Right renal pelvis (tissue), 4 donors: ENCODE measurements around the gene SMAD6. TPM values are rescaled to one million over a fixed set of nuclear protein-coding genes. Genes with fewer than 3 reads are reported as not detected.

Source experiments
- DNase-seq, 4 donors: peaks; one replicate each; pipeline ENCODE4 v3.0.0-alpha.2; 2013; ENCODE audit warnings: low read depth in 4 of 4, low spot score in 3 of 4, missing footprints in 1 of 4
- polyA plus RNA-seq, 4 donors: library from polyadenylated mRNA; unstranded; fragments of 120-200 nt; gene quantifications; one replicate each; pipeline ENCODE4 v1.2.1, GENCODE V29; 2013; ENCODE audit not compliant: insufficient read length in 4 of 4

Gene SMAD6
- polyA plus RNA-seq: 10 to 100 TPM; 27.9 to 45.7 (median 31.4) TPM

- peak; percentile 90 to 98 (median 96) for DNase-seq
These were observed at the start of gene SMAD6 for GRCh38 chr15:66702035-66702786. Gene SMAD6 (plus strand): TSS chr15:66702236. CDS start chr15:66703259, 1,023 bp downstream.

DNA sequence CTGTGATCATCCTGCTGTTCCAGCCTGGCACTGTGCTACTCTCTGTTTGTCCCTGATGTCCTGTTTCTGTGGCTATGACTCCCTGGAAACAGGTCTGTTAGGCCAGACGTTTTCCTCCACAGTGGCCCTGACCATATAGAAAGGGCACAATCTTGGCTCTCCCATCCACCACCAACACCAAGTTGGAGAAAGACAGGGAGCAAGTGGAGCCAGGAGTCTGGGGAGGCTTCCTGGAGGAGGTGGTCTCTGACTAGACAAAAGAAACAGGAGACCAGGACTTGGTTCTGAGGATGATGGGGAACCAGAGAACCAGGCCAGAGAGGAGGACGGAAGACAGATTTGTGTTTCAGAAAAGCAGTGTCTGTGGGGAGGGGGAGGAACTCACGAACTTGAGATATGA is 49.2 kb upstream of the SMAD6 start:
- no peak for DNase-seq

GRCh38 chr15:66653398-66653797 is 48.6 kb upstream of the SMAD6 start:
- DNase-seq: no peak

GRCh38 chr15:66653852-66654251 is 48.2 kb upstream of the SMAD6 start:
- DNase-seq: no peak

DNA sequence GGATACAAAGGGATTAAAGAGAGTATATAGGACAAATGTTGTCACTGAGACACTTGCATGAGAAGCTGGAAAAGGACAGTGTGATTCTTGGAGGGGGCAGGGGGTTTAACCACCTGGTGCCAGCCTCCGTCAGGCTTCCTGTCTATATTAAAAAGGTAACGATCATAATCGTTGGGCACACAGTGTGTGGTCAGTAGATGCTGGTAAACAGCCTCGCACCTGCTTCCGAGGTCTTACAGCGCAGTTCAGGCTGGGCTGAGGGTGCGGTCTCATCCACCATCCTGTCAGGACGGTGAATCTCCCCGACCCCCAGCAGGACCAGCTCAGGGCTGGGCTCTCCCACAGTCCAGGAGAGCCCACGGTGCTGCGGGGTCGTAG is 47.7 kb upstream of the SMAD6 start:
- no peak for DNase-seq

DNA sequence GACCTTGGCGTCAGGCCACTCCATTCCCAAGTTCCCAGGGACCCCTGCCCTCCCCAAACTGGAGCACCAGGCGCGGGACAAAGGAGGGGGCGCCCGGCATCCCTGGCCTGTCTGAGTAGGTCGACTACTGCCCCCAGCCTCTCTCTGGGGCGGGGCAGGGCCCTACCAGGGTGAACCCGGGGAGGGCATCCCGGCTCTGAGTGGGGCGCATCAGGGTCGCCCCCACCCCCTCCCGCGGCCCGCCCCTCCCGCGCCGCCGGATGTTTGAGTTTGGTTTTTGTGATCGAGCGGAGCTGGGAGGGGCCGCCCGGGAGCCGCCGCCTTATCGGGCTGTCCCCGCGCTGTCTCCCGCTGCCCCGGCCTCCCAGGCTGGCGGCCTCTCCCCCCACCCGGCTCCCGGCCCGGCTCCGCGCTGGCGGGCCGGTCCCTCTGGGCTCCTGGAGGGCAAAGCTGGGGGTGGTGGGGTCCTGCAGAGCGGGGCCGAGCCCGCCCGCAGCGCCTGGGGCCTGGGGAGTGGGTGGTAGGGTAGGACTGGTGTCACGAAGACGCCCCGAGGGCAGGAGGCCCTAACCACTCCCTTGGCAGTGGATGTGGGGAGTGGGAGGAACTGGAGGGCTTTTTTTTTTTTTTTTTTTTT is 47.2 kb upstream of the SMAD6 start:
- DNase-seq: no peak

- no peak for DNase-seq
These were observed 46.5 kb upstream of the SMAD6 start for GRCh38 chr15:66655511-66655910.

DNA sequence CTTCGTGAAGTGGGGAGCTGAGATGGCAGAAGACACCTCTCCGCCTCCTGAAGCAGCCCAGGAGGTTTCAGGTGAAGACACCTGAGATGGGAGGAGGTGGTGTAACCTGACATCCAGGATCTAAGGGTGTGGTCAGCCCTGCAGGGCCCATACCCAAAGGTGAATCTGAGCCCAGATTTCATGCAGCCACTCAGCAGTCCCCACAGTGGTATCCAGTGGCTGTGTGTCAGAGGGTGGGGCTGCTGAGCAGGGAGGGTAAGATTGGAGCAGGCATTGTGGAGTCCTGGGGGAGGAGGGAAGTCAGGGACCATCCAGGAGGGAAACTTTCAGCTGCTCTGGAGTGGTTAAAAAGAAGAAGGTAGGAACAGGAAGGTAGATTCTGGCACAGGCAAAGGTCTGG is 46.0 kb upstream of the SMAD6 start:
- no peak for DNase-seq

DNA sequence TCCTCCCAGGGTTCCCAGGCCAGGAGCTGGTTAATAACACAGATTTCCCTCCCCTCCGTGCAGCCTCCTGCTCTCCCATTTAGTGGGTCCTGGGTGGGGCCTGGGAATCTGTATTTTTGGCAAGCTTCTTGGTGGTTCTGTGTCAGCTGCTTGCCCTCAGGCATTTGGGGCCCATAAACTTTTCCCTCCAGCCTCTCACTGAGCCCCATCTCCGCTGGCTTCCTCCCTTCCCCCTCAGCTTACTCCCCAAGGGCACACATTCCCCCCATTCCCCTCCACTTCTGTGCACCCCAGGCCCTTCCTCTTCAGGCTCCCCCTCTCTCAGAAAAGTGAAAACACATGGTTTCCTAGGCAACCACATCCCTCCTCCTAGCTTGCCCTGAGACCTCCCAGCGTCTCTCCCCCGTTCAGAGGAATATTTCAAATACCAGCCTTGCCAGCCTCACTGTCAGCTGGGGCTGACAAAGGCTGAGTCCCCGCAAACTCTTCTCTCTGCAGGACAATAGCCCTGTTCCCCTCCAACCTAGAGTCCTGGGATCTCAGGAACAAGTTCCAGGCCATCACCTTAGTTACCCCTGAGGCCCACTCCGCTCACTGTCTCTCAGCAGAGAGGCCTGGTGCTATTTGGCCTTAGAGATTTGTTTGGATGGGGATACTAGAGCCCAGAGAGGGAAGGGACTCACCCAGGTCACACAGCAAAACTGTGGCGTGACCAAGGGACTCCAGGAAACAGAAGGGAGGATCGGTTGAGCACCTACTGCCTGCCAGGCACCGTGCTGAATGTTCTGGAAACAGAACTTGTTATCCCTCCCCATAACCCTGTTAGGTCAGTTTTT is 44.6 kb upstream of the SMAD6 start:
- DNase-seq: peak in 2 of 4 donors; percentile 52 to 55

DNA sequence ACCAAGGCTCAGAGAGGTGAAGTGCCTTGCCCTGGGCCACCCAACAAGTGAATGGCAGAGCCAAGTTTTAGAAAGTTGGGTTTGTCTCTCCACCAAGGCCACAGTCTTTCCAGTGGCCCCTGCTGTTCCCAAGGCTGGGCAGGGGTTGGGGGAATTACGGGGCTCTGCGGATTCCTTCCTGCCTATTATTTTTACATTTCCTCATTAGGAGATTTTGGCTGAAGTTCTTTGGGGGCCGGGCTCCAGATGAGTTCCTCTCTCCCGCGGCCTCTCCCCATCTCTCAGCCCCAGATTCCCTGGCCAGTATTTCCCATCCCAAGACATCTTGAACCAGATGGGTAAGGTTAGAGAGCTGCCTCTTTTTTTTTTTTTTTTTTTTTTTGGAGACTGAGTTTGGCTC is 44.0 kb upstream of the SMAD6 start:
- DNase-seq: no peak

GRCh38 chr15:66658855-66659254 is 43.2 kb upstream of the SMAD6 start:
- DNase-seq: no peak

DNA sequence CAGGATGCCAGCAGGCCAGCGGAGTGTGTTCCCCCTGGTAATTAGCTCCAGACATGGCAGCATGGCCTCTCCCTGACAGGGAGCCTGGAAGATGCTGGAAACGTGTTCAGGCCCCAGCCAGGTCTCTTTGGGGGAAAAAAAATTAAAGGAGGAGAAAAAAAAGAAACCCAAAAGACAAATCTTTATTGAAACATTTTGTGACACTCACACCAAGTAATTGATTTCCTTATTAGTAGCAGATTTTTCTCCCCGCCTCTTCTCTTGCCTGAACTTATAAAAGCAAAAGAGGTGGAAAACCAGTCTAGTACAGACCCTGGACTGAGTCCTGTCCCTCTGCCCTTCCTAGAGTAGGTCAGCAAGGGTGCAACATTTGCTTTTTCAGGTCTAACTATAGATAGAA is 42.7 kb upstream of the SMAD6 start:
- DNase-seq: no peak

DNA sequence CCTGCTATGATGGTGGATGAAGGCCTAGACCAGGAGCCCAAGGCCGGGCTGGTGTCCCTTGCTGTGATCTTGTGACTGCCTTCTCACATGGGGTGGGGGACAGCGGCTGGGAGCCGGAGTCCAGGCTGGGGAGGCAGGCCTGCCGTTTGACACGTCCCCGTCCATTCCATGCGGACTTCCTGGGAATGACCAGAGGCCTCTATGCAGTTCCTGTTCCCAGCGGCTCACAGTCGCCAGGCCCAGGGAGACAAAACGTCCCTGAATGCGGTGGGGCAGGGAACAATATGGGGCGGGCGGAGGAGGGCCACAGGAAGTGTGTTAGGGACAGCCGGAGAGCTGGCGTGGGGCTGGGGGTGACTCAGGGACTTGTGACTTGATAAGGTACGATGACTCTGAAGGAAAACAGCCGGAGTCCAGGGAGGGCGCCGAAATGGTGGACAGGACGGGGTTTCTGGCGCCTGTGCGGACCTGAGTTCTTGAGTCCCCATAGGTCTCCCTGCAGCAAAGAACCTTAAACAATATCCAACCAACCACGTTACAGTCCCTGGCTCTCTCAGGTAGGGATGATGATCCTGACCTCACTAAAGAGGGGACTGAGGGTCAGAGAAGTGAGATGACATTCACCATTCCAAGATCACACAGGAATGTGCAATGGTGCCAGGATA is 40.5 kb upstream of the SMAD6 start:
- DNase-seq: no peak

DNA sequence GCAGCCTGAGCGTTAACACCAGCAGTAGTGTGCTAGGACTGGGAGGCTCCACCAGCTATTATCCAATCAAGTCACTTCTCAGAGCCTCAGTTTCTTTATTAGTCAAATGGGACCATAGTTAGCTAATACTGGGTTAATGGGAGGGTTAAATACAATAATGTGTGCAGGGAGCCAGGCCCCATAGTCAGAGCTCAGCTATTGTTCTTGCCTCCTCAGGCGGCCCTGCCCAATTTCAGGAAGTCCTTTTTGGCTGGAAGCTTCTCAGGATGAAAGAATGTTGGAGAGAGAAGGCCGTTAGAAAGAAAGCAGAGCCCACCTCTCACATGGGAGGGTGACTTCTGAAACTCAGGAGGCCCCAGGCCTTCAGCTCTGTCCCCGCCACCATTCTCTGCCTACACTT is 39.5 kb upstream of the SMAD6 start:
- no peak for DNase-seq

DNA sequence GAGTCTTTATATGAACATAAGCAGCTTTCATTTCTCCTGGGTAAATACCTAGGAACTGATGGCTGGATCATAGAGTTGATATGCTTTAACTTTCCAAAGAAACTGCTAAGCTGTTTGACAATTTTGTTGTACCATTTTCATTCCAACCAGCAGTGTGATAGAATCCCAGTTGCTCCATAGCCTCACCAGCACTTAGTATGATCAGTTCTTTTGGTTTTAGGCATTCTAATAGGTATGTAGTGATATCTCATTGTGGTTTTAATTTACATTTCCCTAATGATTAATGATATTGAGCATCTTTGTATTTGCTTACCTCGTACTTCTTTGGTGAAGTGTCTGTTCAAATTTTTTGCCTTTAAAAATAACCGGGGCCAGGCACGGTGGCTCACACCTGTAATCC is 38.4 kb upstream of the SMAD6 start:
- no peak for DNase-seq

GRCh38 chr15:66670175-66670574 is 31.9 kb upstream of the SMAD6 start:
- no peak for DNase-seq

GRCh38 chr15:66670762-66671580 is 31.1 kb upstream of the SMAD6 start:
- DNase-seq: no peak

DNA sequence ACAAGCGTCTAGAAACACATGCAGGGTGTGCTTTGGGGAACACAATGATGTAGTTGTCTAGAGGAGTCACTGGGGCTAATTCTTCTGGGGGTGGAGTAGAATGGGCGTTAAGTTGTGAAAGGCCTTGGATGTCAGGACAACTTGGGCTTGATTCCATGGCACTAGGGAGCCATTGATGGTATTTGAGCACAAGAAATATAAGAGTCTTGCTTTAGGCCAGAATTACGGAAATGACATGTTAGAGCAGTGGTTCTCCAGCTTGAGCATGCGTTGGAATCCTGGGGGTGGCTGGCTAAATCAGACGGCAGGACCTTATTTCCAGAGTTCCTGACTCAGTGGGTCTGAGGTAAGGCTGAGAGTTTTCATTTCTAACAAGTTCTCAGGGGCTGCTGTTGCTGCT is 29.2 kb upstream of the SMAD6 start:
- DNase-seq: no peak

DNA sequence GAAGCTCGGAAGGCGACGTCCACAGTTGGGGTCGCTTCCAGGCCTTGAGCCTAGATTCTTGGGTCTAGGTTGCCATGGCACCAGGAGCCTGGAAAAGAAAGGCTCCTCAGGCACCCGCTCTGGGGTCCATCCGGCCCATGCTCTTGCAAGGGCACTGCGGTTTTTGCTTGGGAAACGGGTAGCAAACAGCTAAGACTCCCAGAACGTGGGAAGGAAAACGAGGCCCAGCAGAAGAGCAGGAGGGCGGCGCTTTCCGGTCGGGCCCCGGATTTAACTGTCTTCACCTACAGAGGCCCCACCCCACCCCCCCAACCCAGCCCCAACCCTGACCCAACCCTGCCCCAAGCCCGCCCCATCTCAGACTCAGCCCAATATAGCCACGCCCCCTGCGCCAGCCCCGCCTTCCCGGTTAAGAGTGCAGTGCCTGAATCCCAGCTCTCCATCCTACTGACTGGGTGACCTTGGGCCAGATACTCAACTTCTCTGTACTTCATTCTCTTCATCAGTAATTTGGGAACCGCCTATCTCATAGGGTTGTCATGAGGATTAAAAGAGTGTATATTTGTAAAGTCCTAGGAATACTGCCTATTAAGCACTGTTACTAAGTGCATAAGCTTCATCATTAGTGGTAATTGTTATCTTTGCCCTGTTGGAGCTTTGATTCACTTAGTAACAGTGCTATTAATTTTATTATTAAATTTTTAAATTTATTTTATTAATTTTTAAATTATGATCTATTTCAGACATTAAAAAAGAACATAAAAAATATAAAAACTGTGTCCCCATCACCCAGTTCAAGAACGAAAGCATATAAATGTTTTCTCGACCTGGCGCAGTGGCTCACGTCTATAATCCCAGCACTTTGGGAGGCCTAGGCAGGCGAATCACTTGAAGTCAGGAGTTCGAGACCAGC is 28.4 kb upstream of the SMAD6 start:
- DNase-seq: no peak
